AG10803 (cell line): ENCODE results near the gene TXNDC5.
A peak's percentile ranks its signal among the peaks of the same experiment; 100 is the strongest.

ENCODE experiments used
- DNase-seq: peaks from one replicate; pipeline ENCODE4 v3.0.0; 2010; ENCODE audit warnings: low read depth
- H3K4me3 ChIP-seq: 2 replicates; pipeline ENCODE4 v1.5.1; 2011; ENCODE audit warnings: mild to moderate bottlenecking, low read length, control low read depth
- TF ChIP-seq, protein P1 (sequence below): conservative IDR thresholded peaks from 2 replicates; pipeline ENCODE4 v1.5.1; 2011; ENCODE audit warnings: mild to moderate bottlenecking, low read length, control low read depth, inconsistent platforms

TXNDC5 gene

DNA sequence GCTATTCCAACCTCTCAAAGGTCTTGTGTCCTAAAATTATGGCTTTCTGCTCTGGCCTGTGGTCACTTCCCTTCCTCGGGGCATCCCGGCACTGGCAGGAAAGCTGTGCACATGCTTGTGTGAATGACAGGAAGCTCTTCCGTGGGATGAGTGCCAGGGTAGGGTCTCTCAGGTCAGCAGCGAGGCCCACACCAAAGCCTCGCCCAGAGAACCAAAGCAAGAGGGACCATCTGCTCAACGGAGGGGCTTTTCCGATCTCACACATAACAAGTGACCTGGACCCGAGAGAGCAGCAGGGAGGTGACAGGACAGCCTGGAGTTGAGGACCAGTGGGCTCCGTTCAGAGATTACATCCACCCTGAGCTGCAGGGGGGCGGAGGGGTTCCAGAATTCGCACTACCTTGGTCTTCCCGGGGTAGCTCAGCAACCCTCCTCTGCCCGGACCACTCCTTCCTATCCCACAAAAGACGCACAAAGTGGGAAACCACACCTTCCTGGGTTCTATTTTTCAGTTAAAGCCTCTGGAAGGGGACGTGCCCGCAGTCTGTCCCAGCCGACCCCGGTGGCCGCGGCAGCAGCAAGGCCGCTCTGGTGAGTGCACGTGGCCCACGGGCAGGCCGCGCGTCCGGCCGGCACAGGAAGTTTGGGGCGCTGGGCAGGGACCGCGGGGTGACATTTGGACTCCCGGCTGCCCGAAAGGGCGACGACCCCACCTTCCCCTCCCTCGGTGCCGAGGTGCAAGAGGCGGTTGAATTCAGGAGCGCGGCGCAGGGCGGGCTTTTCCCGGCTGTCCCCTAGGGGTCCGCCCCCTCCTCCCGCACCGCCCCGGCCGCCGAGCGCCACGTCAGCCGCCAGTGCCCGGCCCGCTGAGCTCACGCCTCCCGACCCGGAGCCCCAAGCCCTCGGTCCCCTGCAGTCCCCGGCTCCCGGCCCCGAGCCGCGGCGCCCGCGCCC, 988 bp downstream of the TXNDC5 start:
- peak; percentile 47 for DNase-seq
- TF ChIP-seq, protein P1, sequence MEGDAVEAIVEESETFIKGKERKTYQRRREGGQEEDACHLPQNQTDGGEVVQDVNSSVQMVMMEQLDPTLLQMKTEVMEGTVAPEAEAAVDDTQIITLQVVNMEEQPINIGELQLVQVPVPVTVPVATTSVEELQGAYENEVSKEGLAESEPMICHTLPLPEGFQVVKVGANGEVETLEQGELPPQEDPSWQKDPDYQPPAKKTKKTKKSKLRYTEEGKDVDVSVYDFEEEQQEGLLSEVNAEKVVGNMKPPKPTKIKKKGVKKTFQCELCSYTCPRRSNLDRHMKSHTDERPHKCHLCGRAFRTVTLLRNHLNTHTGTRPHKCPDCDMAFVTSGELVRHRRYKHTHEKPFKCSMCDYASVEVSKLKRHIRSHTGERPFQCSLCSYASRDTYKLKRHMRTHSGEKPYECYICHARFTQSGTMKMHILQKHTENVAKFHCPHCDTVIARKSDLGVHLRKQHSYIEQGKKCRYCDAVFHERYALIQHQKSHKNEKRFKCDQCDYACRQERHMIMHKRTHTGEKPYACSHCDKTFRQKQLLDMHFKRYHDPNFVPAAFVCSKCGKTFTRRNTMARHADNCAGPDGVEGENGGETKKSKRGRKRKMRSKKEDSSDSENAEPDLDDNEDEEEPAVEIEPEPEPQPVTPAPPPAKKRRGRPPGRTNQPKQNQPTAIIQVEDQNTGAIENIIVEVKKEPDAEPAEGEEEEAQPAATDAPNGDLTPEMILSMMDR, result no peak
- peak overlapping the region; percentile 78 for H3K4me3 ChIP-seq

DNA sequence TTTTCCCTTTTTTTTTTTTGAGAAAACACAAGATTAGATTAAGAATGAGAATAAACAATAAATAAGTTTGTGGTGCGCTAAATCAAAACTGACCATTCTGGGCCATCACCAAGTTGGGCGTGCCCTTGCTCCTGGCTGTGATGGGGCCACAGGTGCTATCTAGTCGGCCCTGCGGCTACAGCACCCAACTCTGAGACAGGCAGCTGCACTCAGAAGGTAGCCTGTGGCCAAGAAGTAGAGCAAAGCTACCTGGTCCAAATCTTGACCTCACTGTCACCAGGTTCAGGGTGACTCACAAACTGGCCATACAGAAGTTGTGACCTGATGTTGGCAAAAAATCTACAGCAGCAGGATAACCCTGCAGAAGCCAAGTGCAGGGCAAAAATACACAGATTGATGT, 3.4 kb downstream of the TXNDC5 start:
- TF ChIP-seq, protein P1, result no peak
- no peak overlapping the region for H3K4me3 ChIP-seq
- no peak for DNase-seq

DNA sequence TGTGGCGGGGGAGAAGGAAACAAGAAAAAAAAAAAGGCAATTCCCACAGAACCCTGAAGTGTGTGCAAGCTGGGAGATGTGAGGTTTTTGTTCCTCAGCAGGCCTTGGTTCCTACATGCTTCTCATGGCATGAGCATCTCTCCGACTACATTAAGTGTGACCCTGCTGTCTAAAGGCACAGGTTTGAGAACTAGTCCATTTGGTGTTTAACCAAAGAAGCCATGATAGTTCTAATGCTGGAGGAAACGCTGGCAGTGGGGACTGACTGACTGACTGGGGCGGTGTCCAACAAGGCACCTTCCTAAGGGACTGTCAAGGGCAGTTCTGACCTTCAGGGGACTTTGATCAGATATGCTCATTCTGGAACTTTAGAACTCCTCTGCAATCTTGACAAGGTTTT, 3.8 kb downstream of the TXNDC5 start:
- TF ChIP-seq, protein P1, result no peak
- no peak for DNase-seq
- H3K4me3 ChIP-seq, result no peak overlapping the region

DNA sequence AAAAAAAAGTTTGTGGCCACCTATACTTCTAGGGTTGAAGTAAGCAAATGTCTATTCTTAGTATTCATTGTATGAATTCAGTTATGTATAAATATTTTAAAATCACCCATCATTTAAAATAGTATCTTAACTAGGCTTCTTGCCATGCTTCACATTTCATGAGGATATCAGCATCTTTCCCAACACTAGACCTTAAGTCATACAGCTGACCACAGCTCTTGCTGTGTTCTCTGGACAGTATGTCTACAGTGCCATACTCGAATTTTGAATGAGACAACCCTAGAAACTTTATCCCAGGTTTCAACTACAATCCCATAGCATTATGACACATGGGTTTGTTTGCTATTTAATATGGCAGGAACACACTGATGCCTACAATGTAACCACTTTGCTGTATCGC, 5.2 kb downstream of the TXNDC5 start:
- TF ChIP-seq, protein P1, result no peak
- peak; percentile 17 for DNase-seq
- no peak overlapping the region for H3K4me3 ChIP-seq

DNA sequence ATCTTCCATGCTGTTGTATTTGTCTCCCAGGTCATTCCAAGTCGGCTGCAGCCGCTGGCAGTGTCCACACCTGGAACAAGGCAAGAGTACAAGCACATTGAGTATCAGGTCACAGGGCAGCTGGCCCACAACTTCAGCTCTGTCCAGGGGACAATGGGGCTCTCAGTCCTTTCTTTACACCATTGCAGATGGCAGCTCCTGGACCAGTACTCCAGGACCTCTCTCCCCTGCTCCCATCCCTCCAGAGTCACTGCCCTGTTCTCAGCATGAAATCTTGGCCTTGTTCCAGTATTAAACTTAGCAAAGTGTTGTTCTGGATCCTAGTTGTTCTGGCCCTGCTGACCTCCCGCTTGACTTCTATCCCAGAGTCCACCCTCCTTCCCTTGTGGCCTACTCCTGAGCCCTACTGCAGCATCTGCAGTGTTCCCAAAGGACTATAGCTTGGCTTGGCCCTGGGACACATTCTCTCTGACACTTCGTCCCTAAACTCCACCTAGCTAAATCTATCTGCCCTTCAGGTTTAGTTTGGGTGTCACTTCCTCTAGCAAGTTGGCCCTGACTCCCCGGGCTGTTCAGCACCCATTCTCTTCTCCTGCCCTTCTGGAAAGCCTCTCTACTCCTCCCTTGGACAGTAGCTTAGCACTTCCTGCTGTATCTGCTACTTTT, 5.8 kb downstream of the TXNDC5 start:
- TF ChIP-seq, protein P1, result no peak
- H3K4me3 ChIP-seq, result no peak overlapping the region
- DNase-seq, result no peak

DNA sequence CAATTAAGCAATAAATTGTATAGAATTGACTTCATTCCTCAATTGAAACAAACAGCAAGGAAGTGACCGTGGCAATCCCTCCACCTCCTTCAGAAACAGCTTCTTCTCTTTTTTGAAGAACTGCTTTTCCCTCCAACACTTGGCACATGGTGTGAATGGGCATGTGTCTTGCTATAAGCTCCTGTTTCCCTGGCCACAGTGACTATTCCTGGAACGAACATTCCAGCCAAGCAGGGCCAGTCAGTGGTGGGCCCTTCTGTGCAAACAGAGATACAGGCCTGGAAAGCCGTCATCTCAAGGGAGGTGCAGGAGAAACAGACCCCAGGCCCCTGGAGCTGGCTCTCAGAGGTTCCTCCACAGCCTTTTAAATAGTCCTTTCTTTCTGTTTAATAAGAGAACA, 6.9 kb downstream of the TXNDC5 start:
- TF ChIP-seq, protein P1, result no peak
- no peak overlapping the region for H3K4me3 ChIP-seq
- DNase-seq, result no peak

DNA sequence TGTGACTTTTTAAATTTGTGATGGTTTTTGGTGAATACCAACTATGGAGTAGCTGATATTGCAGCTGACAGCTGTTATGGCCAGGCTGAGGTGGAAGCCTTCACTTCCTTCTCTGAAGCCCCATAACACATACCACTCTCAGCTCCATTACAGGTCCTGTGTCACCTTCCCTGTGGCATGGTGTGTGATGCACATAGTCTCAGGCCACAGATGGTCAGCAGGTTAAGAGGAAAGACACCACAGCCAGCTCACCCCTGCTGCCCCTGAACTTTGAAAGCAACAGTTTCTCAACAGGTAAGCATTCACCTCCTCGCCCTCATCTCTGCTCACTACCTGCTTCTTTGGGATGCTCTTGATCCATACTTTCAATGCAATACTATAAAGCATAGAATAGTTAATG, 7.7 kb downstream of the TXNDC5 start:
- DNase-seq, result no peak
- no peak overlapping the region for H3K4me3 ChIP-seq
- TF ChIP-seq, protein P1, result no peak
